Measurements from ENCODE around the gene TPH2. TPM values are rescaled to one million over a fixed set of nuclear protein-coding genes. Genes with fewer than 3 reads are reported as not detected.

The TPH2 gene
- total and polyA plus RNA-seq, 2 of the 4 experiments (the other 2 are of a cell fraction): not detected

DNA sequence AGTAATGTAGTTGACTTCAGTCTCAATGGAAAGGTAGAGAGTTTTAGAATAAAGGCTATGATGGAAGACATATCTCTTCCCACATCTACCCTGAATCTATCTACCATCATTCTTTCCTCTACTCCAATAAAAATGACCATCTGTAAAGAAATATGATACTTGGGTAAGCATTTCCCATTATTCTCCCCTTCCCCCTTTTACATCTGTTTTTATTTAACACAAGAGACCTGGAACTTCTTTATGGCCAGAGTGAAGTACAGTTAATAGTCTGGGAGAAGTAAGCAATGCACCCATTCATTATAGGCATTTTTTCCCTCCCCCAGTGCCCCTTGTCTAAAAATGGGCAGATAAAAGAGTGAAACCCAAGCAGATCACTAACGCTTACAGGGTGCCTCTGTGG lies 6.5 kb downstream of the TPH2 start:
- dilution Hi-C loops (cut with HindIII; ENCODE audit: low sequenced_read_pairs, unreplicated experiment) (no loop called here), intact Hi-C loops (cut with micrococcal nuclease) (no loop called here), in situ Hi-C loops (cut with MboI; ENCODE audit: low sequenced_read_pairs) (no loop called here)
- Histone ChIP-seq H3K27me3 (ENCODE audit: control insufficient read depth, insufficient read depth, low read length) (no peaks in the 10 kb centered on the region), H3K9ac (ENCODE audit: low read depth, low read length) (no peak overlapping the region), H4K8ac (ENCODE audit: low read depth in 2 of 2, low read length in 2 of 2) (no peak overlapping the region), H2BK5ac (ENCODE audit: low read depth, low read length, poor library complexity, severe bottlenecking) (no peak overlapping the region), H4K20me1 (ENCODE audit: insufficient read depth, low read length) (no peaks in the 10 kb centered on the region), H3K23ac (ENCODE audit: low read depth, low read length) (no peak overlapping the region), H3K4me2 (ENCODE audit: low read depth, low read length) (no peak overlapping the region), H3K4me3 (ENCODE audit: insufficient read depth, low read depth, low read length) (no peak overlapping the region), H3K9me3 (ENCODE audit: control insufficient read depth, insufficient read depth, low read length) (no peaks in the 10 kb centered on the region), H3K4me1 (ENCODE audit: control insufficient read depth, insufficient read depth, low read length) (no peaks in the 10 kb centered on the region; the same call in 1 of the 2 replicates), H3K9me1 (ENCODE audit: insufficient read depth, low read length) (no peaks in the 10 kb centered on the region), H2AK5ac (ENCODE audit: low read depth, low read length) (no peak overlapping the region), H3K27ac (ENCODE audit: insufficient read depth, low read length) (no peak overlapping the region), H2AFZ (replicated peaks; ENCODE audit: low read length, poor library complexity) (no peak overlapping the region), H4K5ac (ENCODE audit: low read depth, low read length) (no peak overlapping the region), H3K36me3 (ENCODE audit: control insufficient read depth, insufficient read depth, low read length) (no peaks in the 10 kb centered on the region), H3K79me1 (ENCODE audit: low read depth in 1 of 2, low read length in 2 of 2) (no peaks in the 10 kb centered on the region), H2BK120ac (ENCODE audit: low read depth, low read length) (no peak overlapping the region), H2BK15ac (ENCODE audit: low read depth, low read length) (no peak overlapping the region), H4K91ac (ENCODE audit: insufficient read depth, low read depth, low read length) (no peak overlapping the region), H3K14ac (replicated peaks; ENCODE audit: low read depth, low read length) (no peak overlapping the region), H2AK9ac (replicated peaks; ENCODE audit: low read depth, low read length, poor library complexity) (no peak overlapping the region), H2BK20ac (ENCODE audit: low read depth, low read length) (no peak overlapping the region), H3K4ac (ENCODE audit: low read depth, low read length) (no peak overlapping the region), H3K18ac (ENCODE audit: low read depth, low read length) (no peak overlapping the region), H3K56ac (ENCODE audit: extremely low read depth, insufficient read depth, low read length) (no peak overlapping the region)
- BruUV-seq (replicated peaks): no TSS peak
- ATAC-seq (ENCODE audit: low read depth): no peak
- ChIA-PET POLR2A (ENCODE audit: unreplicated experiment) (no interaction called here), CTCF (no interaction called here)
- WGBS, 2 experiments (ENCODE audit: extremely low coverage in 2 of 2, insufficient read length in 1 of 2): no CpG with 5 or more reads among the region's 1 CpG
- TF ChIP-seq MXI1 (IDR thresholded peaks at IDR 0.05; ENCODE audit: borderline replicate concordance, low read depth, low read length): no peak
- TF ChIP-seq BHLHE40 (IDR thresholded peaks at IDR 0.05; ENCODE audit: low read depth, low read length): no peak
- TF ChIP-seq RAD21 (IDR thresholded peaks at IDR 0.05; ENCODE audit: low read length): no peak
- DNase-seq: no peak
